22Rv1 (cell line): ENCODE data around the gene NOS1AP.
"Not testable (repeated sequence)": the region's sequence is repeated elsewhere in the genome, so short reads cannot be mapped to it uniquely, and the experiment has no call there.

ENCODE experiments used
- ZFX ChIP-seq: fragments of 450-650 bp; IDR thresholded peaks from 2 replicates; pipeline ENCODE4 v1.6.1; 2017; ENCODE audit warnings: antibody characterized with exemption, borderline replicate concordance
- TF ChIP-seq, protein P1 (sequence below): fragments of 450-650 bp; IDR thresholded peaks from 2 replicates; pipeline ENCODE4 v1.5.1; 2017; ENCODE audit warnings: mild to moderate bottlenecking

DNA sequence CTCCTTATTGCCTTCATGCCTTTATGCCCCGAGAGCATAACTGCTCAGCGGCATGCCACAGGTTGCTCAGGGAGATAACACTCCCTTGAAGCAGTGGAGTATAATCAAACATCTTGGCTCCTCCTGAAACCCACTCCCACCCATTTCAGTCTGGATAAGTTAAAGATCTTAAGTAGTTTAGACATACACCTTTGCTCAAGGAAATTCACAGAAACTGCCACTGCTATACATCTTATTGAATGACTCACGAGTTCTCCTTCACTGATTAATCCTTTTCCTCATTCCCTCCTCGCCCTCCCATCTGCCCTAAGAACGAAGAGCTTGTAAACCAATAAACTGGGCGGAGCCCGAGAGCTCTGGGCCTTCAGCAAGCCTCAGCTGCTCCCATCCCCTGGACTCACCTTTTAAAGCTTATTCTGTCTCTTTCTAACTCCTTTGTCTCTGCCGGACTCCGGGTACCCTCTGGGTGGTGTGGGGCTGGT lies 350.0 kb downstream of the NOS1AP start:
- TF ChIP-seq, protein P1, sequence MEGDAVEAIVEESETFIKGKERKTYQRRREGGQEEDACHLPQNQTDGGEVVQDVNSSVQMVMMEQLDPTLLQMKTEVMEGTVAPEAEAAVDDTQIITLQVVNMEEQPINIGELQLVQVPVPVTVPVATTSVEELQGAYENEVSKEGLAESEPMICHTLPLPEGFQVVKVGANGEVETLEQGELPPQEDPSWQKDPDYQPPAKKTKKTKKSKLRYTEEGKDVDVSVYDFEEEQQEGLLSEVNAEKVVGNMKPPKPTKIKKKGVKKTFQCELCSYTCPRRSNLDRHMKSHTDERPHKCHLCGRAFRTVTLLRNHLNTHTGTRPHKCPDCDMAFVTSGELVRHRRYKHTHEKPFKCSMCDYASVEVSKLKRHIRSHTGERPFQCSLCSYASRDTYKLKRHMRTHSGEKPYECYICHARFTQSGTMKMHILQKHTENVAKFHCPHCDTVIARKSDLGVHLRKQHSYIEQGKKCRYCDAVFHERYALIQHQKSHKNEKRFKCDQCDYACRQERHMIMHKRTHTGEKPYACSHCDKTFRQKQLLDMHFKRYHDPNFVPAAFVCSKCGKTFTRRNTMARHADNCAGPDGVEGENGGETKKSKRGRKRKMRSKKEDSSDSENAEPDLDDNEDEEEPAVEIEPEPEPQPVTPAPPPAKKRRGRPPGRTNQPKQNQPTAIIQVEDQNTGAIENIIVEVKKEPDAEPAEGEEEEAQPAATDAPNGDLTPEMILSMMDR, result not testable (repeated sequence)
- not testable (repeated sequence) for TF ChIP-seq ZFX
